ENCODE measurements around the gene DLGAP4. TPM values are rescaled to one million over a fixed set of nuclear protein-coding genes. Genes with fewer than 3 reads are reported as not detected.

Gene DLGAP4
- total and polyA plus RNA-seq, 2 of the 8 experiments (the other 6 are each of a cell fraction or from before 2014, with no cell fraction given) = 41.2 to 57.2 TPM

DNA sequence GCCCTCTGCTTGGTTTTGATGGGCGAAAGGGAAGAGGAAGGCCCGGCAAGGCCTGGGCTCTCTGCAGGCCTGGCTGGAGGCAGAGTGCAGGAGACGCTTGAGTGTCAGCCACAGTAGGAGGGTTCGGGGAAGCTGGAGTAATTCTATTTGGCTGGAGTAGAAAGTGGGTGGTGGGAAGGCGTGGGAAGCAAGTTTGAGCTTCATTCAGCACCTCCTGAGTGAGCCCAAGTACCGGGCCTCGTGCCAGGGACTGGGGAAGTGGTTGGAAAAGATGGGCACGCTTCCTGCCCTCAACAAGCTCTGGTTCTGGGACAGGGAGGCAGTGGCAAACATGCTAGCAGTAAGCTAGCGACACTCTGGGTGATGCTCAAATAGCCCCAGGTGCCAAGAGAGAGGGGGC lies 72.5 kb downstream of the DLGAP4 start:
- Histone ChIP-seq H3K23ac (ENCODE audit: insufficient read length) (no peak overlapping the region), H3K4me1 (replicated peaks in 1 of 4; ENCODE audit: control insufficient read depth in 3 of 4, insufficient read depth in 4 of 4, low read length in 3 of 4) (0 out of 7 replicates have a peak, but pooled peaks cover 0 to 2% (median 0%) of the 10 kb centered on the region in 4 experiments), H3K4me2 (ENCODE audit: insufficient read depth in 1 of 2, low read depth in 2 of 2, low read length in 2 of 2) (no peak overlapping the region), H3K14ac (ENCODE audit: insufficient read length) (no peak overlapping the region), H3K4me3 (ENCODE audit: extremely low read depth in 1 of 4, insufficient read depth in 2 of 4, low read depth in 3 of 4, low read length in 4 of 4) (no peak overlapping the region), H2AK5ac (ENCODE audit: low read depth, low read length) (no peak overlapping the region), H3K79me2 (ENCODE audit: control insufficient read depth in 1 of 2, insufficient read depth in 2 of 2, low read length in 2 of 2) (no peaks in the 10 kb centered on the region), H2BK12ac (ENCODE audit: low read depth, low read length) (0 out of 2 replicates have a peak overlapping the region, but pooled peaks have one; percentile 27), H2BK15ac (ENCODE audit: low read length) (no peak overlapping the region), H3K36me3 (ENCODE audit: control insufficient read depth in 2 of 4, insufficient read depth in 4 of 4, low read length in 3 of 4) (no peaks in the 10 kb centered on the region), H3K79me1 (ENCODE audit: low read depth, low read length) (no peaks in the 10 kb centered on the region), H2BK120ac (replicated peaks; ENCODE audit: low read depth, low read length) (no peak overlapping the region), H4K5ac (ENCODE audit: insufficient read length, low read depth, low read length) (no peak overlapping the region), H2BK20ac (ENCODE audit: low read length) (no peak overlapping the region), H2AFZ (ENCODE audit: low read length) (no peak overlapping the region), H4K91ac (replicated peaks; ENCODE audit: insufficient read length, low read length) (no peak overlapping the region), H3K18ac (ENCODE audit: extremely low read depth, low read length) (no peak overlapping the region; the same call in 1 of the 2 replicates), H4K8ac (ENCODE audit: extremely low read depth, insufficient read depth, low read length) (no peak overlapping the region), H3K4ac (replicated peaks; ENCODE audit: insufficient read length, low read depth, low read length) (no peak overlapping the region), H3K9me3 (ENCODE audit: insufficient read depth in 2 of 2, low read depth in 1 of 2, low read length in 1 of 2) (no peaks in the 10 kb centered on the region), H3K9ac (replicated peaks in 1 of 4; ENCODE audit: extremely low read depth in 1 of 4, low read depth in 3 of 4, low read length in 3 of 4) (no peak overlapping the region), H3K56ac (replicated peaks; ENCODE audit: insufficient read length, low read depth, low read length) (no peak overlapping the region), H3K27me3 (replicated peaks in 1 of 4; ENCODE audit: control insufficient read depth in 3 of 4, extremely low read depth in 1 of 4, insufficient read depth in 3 of 4, low read length in 3 of 4) (no peaks in the 10 kb centered on the region), H3K27ac (ENCODE audit: low read depth, low read length) (no peak overlapping the region), H2BK5ac (ENCODE audit: low read depth, low read length) (no peak overlapping the region), H4K20me1 (replicated peaks in 1 of 2; ENCODE audit: control insufficient read depth in 1 of 2, insufficient read depth in 2 of 2, low read length in 2 of 2) (peaks cover 0 to 1% of the 10 kb centered on the region in 2 experiments), H3K23me2 (ENCODE audit: low read depth, low read length) (no peaks in the 10 kb centered on the region)
- TF ChIP-seq, protein P1, sequence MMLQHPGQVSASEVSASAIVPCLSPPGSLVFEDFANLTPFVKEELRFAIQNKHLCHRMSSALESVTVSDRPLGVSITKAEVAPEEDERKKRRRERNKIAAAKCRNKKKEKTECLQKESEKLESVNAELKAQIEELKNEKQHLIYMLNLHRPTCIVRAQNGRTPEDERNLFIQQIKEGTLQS (IDR thresholded peaks at IDR 0.05; ENCODE audit: insufficient read depth, low read depth, low read length) = no peak
- TF ChIP-seq JUND (IDR thresholded peaks at IDR 0.05; ENCODE audit: low read length) (no peak), CHD2 (IDR thresholded peaks at IDR 0.05; ENCODE audit: low read length) (no peak), CTBP2 (IDR thresholded peaks at IDR 0.05; ENCODE audit: borderline replicate concordance, insufficient read depth, insufficient read length, low read length) (no peak)
- 91% methylated on average over 9 of the region's 9 CpGs; no CpG with 5 or more reads in 1 of the 2 experiments for WGBS, 2 experiments (ENCODE audit: extremely low coverage in 1 of 2, insufficient coverage in 1 of 2, insufficient read length in 1 of 2, insufficient replicate concordance in 2 of 2, low coverage in 1 of 2, low lambda C conversion rate in 2 of 2, missing lambda C conversion rate in 1 of 2)
- CTCF ChIA-PET (ENCODE audit: partially characterized antibody) = interaction anchor here (1.0 to 4.5 kb wide), 10 partner anchors 8 to 102 kb away, joined by 3 to 17 read pairs (median 4); no protein-coding TSS in a partner anchor
- FAIRE-seq (no peak), DNase-seq (ENCODE audit: low read depth in 1 of 2, low spot score in 2 of 2) (no peak)
- POLR2A ChIA-PET (ENCODE audit: partially characterized antibody) = interaction anchor here (0.6 kb wide), 1 partner anchor 53 kb away, joined by 3 read pairs; no protein-coding TSS in a partner anchor

Data from H1 (cell line).